Measurements from ENCODE around the gene MRPL11. TPM values are rescaled to one million over a fixed set of nuclear protein-coding genes. Genes with fewer than 3 reads are reported as not detected.
"Not testable (repeated sequence)": the region's sequence is repeated elsewhere in the genome, so short reads cannot be mapped to it uniquely, and the experiment has no call there.

Gene MRPL11
- total RNA-seq, 3 donors from 2014 or later (not counting 1 experiment from before 2014, with no cell fraction given): 20.7 to 24.2 (median 23.9) TPM

DNA sequence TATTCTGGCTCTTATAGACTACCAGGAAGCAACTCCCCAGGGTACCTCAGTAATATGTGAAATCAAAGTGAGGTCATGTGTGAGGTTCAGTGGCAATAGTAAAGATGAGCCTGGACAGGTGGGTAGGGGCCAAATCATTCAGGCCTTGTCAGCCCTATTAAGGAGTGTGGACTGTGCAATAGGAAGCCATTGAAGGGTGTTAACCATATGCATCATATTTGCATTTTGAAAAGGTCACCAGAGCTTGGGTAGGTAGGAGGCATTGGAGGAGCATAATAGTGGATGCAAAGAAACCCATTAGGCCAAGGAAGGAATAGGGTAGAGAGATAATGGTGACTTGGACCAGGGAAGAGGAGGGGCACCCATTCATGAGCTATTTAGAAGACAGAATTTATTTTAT, 8.4 kb upstream of the MRPL11 start:
- H3K27me3 Mint-ChIP-seq (ENCODE audit: low read depth in 2 of 2): peaks cover 0 to 26% of the 10 kb centered on the region in 2 donors
- H3K4me3 Mint-ChIP-seq: no peak overlapping the region

DNA sequence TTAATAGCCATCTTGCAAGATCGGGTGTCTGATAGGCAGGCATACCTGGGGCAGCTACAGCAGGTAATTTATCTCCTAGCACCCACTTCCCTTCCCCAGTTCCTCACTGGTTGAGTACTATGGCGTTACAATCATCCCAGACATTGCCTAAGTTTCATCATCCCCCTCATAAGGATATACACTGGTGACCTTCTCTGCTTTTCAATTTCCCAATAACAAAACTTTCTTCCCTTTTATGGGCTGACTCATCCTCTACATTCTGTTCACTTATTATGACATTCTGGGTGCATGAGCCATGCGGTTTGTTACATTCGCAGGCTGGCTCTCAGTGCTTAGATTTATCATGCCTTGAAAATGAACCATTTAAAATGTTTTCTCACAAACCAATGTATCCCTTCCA, 5.0 kb upstream of the MRPL11 start:
- Histone ChIP-seq H3K9me3 (ENCODE audit: control insufficient read depth, insufficient read depth, low read length) (peaks cover 5% of the 10 kb centered on the region), H3K4me1 (ENCODE audit: control insufficient read depth, insufficient read depth, low read length) (peaks cover 2% of the 10 kb centered on the region), H3K36me3 (ENCODE audit: control insufficient read depth, insufficient read depth, low read length) (no peaks in the 10 kb centered on the region), H3K4me3 (ENCODE audit: low read length) (no peak overlapping the region), H3K27ac (ENCODE audit: low read length) (no peak overlapping the region), H3K27me3 (ENCODE audit: control insufficient read depth, insufficient read depth, low read length) (no peaks in the 10 kb centered on the region)
- DNase-seq (no peak), ATAC-seq (no peak)
- TF ChIP-seq, protein P1, sequence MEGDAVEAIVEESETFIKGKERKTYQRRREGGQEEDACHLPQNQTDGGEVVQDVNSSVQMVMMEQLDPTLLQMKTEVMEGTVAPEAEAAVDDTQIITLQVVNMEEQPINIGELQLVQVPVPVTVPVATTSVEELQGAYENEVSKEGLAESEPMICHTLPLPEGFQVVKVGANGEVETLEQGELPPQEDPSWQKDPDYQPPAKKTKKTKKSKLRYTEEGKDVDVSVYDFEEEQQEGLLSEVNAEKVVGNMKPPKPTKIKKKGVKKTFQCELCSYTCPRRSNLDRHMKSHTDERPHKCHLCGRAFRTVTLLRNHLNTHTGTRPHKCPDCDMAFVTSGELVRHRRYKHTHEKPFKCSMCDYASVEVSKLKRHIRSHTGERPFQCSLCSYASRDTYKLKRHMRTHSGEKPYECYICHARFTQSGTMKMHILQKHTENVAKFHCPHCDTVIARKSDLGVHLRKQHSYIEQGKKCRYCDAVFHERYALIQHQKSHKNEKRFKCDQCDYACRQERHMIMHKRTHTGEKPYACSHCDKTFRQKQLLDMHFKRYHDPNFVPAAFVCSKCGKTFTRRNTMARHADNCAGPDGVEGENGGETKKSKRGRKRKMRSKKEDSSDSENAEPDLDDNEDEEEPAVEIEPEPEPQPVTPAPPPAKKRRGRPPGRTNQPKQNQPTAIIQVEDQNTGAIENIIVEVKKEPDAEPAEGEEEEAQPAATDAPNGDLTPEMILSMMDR (IDR thresholded peaks at IDR 0.05): no peak
- Mint-ChIP-seq H3K4me3 (no peak overlapping the region), H3K36me3 (no peaks in the 10 kb centered on the region), H3K9me3 (peaks cover 0 to 3% of the 10 kb centered on the region in 2 donors), H3K27me3 (ENCODE audit: low read depth in 2 of 2) (peaks cover 0 to 17% of the 10 kb centered on the region in 2 donors), H3K4me1 (peaks cover 6 to 7% of the 10 kb centered on the region in 2 donors), H3K27ac (peak overlapping the region in 1 of 2 donors; percentile 14)
- intact Hi-C loops (cut with micrococcal nuclease): no loop called here
- 88% methylated on average over 4 of the region's 4 CpGs for WGBS (ENCODE audit: insufficient coverage)

More for the DNA sequence above, 8.4 kb upstream of the MRPL11 start:
- ATAC-seq: no peak
- Histone ChIP-seq H3K9me3 (ENCODE audit: control insufficient read depth, insufficient read depth, low read length) (peaks cover 5% of the 10 kb centered on the region), H3K27me3 (ENCODE audit: control insufficient read depth, insufficient read depth, low read length) (no peaks in the 10 kb centered on the region), H3K4me1 (ENCODE audit: control insufficient read depth, insufficient read depth, low read length) (no peaks in the 10 kb centered on the region), H3K27ac (ENCODE audit: low read length) (no peak overlapping the region), H3K36me3 (ENCODE audit: control insufficient read depth, insufficient read depth, low read length) (no peaks in the 10 kb centered on the region), H3K4me3 (ENCODE audit: low read length) (no peak overlapping the region)
- intact Hi-C loops (cut with micrococcal nuclease): no loop called here
- H3K9me3 Mint-ChIP-seq: peaks cover 0 to 3% of the 10 kb centered on the region in 2 donors
- DNase-seq: no peak
- H3K27ac Mint-ChIP-seq: no peak overlapping the region
- TF ChIP-seq, protein P1 (IDR thresholded peaks at IDR 0.05): no peak
- no peaks in the 10 kb centered on the region for H3K4me1 Mint-ChIP-seq
- H3K36me3 Mint-ChIP-seq: no peaks in the 10 kb centered on the region

DNA sequence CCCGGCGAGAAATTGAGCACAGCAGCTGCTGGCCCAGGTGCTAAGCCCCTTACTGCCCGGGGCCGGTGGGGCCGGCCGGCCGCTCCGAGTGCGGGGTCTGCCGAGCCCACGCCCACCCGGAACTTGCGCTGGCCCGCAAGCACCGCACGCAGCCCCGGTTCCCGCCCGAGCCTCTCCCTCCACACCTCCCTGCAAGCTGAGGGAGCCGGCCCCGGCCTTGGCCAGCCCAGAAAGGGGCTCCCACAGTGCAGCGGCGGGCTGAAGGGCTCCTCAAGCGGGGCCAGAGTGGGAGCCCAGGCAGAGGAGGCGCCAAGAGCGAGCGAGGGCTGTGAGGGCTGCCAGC, 2.3 kb upstream of the MRPL11 start:
- H3K36me3 ChIP-seq (ENCODE audit: control insufficient read depth, insufficient read depth, low read length): peaks cover 11% of the 10 kb centered on the region
- intact Hi-C loops (cut with micrococcal nuclease); H3K4me3 ChIP-seq (ENCODE audit: low read length); DNase-seq; ATAC-seq; H3K9me3 ChIP-seq (ENCODE audit: control insufficient read depth, insufficient read depth, low read length); H3K27ac ChIP-seq (ENCODE audit: low read length); H3K4me3 Mint-ChIP-seq; H3K27ac Mint-ChIP-seq; H3K9me3 Mint-ChIP-seq; H3K4me1 ChIP-seq (ENCODE audit: control insufficient read depth, insufficient read depth, low read length); H3K27me3 ChIP-seq (ENCODE audit: control insufficient read depth, insufficient read depth, low read length); H3K36me3 Mint-ChIP-seq: not testable (repeated sequence)
- Mint-ChIP-seq H3K27me3 (ENCODE audit: low read depth in 2 of 2) (peaks cover 0 to 16% of the 10 kb centered on the region in 2 donors), H3K4me1 (peaks cover 16 to 17% of the 10 kb centered on the region in 2 donors)
- 94% methylated on average over 27 of the region's 27 CpGs for WGBS (ENCODE audit: insufficient coverage)

DNA sequence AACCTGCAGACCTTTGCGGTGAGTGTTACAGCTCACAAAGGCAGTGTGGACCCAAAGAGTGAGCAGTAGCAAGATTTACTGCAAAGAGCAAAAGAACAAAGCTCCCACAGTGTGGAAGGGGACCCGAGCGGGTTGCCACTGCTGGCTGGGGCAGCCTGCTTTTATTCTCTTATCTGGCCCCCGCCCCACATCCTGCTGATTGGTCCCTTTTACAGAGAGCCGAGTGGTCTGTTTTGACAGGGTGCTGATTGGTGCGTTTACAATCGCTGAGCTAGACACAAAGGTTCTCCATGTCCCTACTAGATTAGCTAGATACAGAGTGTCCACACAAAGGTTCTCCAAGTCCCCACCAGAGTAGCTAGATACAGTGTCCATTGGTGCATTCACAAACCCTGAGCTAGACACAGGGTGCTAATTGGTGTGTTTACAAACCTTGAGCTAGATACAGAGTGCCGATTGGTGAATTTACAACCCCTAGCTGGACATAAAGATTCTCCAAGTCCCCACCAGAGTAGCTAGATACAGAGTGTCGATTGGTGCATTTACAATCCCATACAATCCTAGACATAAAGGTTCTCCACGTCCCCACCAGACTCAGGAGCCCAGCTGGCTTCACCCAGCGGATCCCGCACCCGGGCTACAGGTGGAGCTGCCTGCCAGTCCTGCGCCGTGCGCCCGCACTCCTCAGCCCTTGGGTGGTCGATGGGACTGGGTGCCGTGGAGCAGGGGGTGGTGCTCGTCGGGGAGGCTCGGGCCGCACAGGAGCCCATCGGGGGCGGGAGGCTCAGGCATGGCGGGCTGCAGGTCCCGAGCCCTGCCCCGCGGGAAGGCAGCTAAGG, 1.7 kb upstream of the MRPL11 start:
- ATAC-seq; H3K27me3 ChIP-seq (ENCODE audit: control insufficient read depth, insufficient read depth, low read length); H3K9me3 ChIP-seq (ENCODE audit: control insufficient read depth, insufficient read depth, low read length); H3K4me1 ChIP-seq (ENCODE audit: control insufficient read depth, insufficient read depth, low read length); H3K27ac Mint-ChIP-seq; H3K27ac ChIP-seq (ENCODE audit: low read length); intact Hi-C loops (cut with micrococcal nuclease); H3K4me3 ChIP-seq (ENCODE audit: low read length); H3K36me3 Mint-ChIP-seq; H3K4me3 Mint-ChIP-seq; DNase-seq; H3K9me3 Mint-ChIP-seq: not testable (repeated sequence)
- H3K36me3 ChIP-seq (ENCODE audit: control insufficient read depth, insufficient read depth, low read length): peaks cover 14% of the 10 kb centered on the region
- WGBS (ENCODE audit: insufficient coverage): 89% methylated on average over 29 of the region's 29 CpGs
- H3K4me1 Mint-ChIP-seq: peaks cover 16 to 17% of the 10 kb centered on the region in 2 donors
- H3K27me3 Mint-ChIP-seq (ENCODE audit: low read depth in 2 of 2): peaks cover 0 to 13% of the 10 kb centered on the region in 2 donors

Data from natural killer cell (primary cell).